Measurements from ENCODE around the gene IAH1.

Gene IAH1

GRCh38 chr2:9467687-9468086, 6.7 kb upstream of the IAH1 start:
- H3K4me3 ChIP-seq (ENCODE audit: low read depth, low read length), result no peak overlapping the region
- TF ChIP-seq CTCF (IDR thresholded peaks at IDR 0.05; ENCODE audit: insufficient read depth, low read length, missing control alignments), result no peak
- CTCF ChIA-PET, result interaction anchor here (0.7 to 1.1 kb wide), 2 partner anchors 15 to 17 kb away, joined by 3 read pairs; no protein-coding TSS in a partner anchor
- no peak for DNase-seq (ENCODE audit: low read depth, low spot score)
- POLR2A ChIA-PET, result no interaction called here

GRCh38 chr2:9471206-9471605, 3.1 kb upstream of the IAH1 start:
- TF ChIP-seq CTCF (IDR thresholded peaks at IDR 0.05; ENCODE audit: insufficient read depth, low read length, missing control alignments), result no peak
- CTCF ChIA-PET, result no interaction called here
- POLR2A ChIA-PET, result no interaction called here
- DNase-seq (ENCODE audit: low read depth, low spot score), result no peak
- H3K4me3 ChIP-seq (ENCODE audit: low read depth, low read length), result no peak overlapping the region

- CTCF ChIA-PET, result interaction anchor here (1.3 kb wide), 1 partner anchor 11 kb away, joined by 5 read pairs; no protein-coding TSS in a partner anchor
- H3K4me3 ChIP-seq (ENCODE audit: low read depth, low read length), result no peak overlapping the region
- POLR2A ChIA-PET, result interaction anchor here (0.6 kb wide), 1 partner anchor 31 kb away, joined by 3 read pairs; no protein-coding TSS in a partner anchor
- DNase-seq (ENCODE audit: low read depth, low spot score), result no peak
- no peak for TF ChIP-seq CTCF (IDR thresholded peaks at IDR 0.05; ENCODE audit: insufficient read depth, low read length, missing control alignments)
These were observed 1.8 kb upstream of the IAH1 start for GRCh38 chr2:9472511-9472910.

- CTCF ChIA-PET, result interaction anchor here (1.2 to 1.3 kb wide), 2 partner anchors 10 to 330 kb away, joined by 5 read pairs; no protein-coding TSS in a partner anchor
- DNase-seq (ENCODE audit: low read depth, low spot score), result no peak
- TF ChIP-seq CTCF (IDR thresholded peaks at IDR 0.05; ENCODE audit: insufficient read depth, low read length, missing control alignments), result no peak
- POLR2A ChIA-PET, result no interaction called here
- H3K4me3 ChIP-seq (ENCODE audit: low read depth, low read length), result peak overlapping the region; percentile 73
These were observed 905 bp upstream of the IAH1 start for GRCh38 chr2:9473308-9473984.

GRCh38 chr2:9473985-9474360, 378 bp upstream of the IAH1 start:
- peak overlapping the region; percentile 73 for H3K4me3 ChIP-seq (ENCODE audit: low read depth, low read length)
- ChIA-PET POLR2A (no interaction called here), CTCF (interaction anchor here (1.2 to 1.3 kb wide), 2 partner anchors 9 to 331 kb away, joined by 5 read pairs; no protein-coding TSS in a partner anchor)
- DNase-seq (ENCODE audit: low read depth, low spot score), result no peak
- no peak for TF ChIP-seq CTCF (IDR thresholded peaks at IDR 0.05; ENCODE audit: insufficient read depth, low read length, missing control alignments)

- DNase-seq (ENCODE audit: low read depth, low spot score), result no peak
- no peak overlapping the region for H3K4me3 ChIP-seq (ENCODE audit: low read depth, low read length)
- CTCF ChIA-PET, result no interaction called here
- TF ChIP-seq CTCF (IDR thresholded peaks at IDR 0.05; ENCODE audit: insufficient read depth, low read length, missing control alignments), result no peak
- POLR2A ChIA-PET, result no interaction called here
These were observed 3.6 kb downstream of the IAH1 start for GRCh38 chr2:9477914-9478313.

Measured in AG04449 (cell line).